Measurements from ENCODE around the gene PACC1.

- TF ChIP-seq CTCF (IDR thresholded peaks at IDR 0.05 in 8 of 11, conservative IDR thresholded peaks at IDR 0.05 in 3 of 11) (no peak), POLR2A (IDR thresholded peaks at IDR 0.05) (no peak)
These were observed 37.0 kb upstream of the PACC1 start for GRCh38 chr1:212451416-212452322.
